Measurements from ENCODE around the gene RAB24.

Gene RAB24

GRCh38 chr5:177290816-177291596, 12.5 kb downstream of the RAB24 start:
- TF ChIP-seq CTCF (IDR thresholded peaks at IDR 0.05; ENCODE audit: low read depth, low read length): no peak
- H3K4me3 ChIP-seq (ENCODE audit: low read depth, low read length): no peak overlapping the region

DNA sequence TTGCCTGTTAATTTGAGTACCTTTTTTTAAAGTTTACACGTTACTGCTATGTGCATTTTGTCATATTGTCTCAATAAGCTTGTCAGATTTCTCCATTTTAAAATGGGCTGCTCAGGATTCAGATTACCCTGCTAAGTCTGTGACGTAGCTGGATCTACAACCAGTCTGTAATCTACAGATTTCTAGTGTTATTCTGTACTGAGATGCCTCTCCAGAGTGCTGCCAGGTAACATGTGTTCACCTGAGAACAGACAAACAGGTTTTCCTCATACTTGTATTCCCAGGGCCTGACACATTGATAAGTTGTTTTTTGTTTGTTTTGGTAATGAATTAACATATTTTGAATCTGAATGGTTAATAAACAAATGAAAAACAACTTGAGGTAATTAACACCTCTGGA, 15.3 kb downstream of the RAB24 start:
- no peak for TF ChIP-seq CTCF (IDR thresholded peaks at IDR 0.05; ENCODE audit: low read depth, low read length)
- H3K4me3 ChIP-seq (ENCODE audit: low read depth, low read length): no peak overlapping the region

DNA sequence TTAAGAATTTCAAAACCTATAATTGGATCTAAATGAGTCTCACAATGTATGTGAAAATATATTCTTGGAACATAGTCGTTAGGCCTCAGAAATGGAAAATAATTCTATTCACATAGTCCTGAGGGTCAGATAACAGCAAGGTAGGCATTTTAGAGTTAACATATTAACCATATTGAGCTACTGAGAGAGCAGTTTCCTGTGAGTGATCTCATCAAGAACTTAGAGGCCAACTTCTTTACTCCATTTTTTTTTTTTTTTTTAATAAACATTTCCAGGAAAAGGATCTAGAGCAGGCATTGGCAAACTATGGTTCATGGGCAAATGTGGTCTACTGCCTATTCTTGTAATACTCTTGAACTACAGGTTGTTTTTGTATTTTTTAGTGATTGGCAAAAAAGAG, 26.6 kb downstream of the RAB24 start:
- no peak for TF ChIP-seq CTCF (IDR thresholded peaks at IDR 0.05; ENCODE audit: low read depth, low read length)
- no peak overlapping the region for H3K4me3 ChIP-seq (ENCODE audit: low read depth, low read length)

GRCh38 chr5:177275883-177276282, 27.6 kb downstream of the RAB24 start:
- TF ChIP-seq CTCF (IDR thresholded peaks at IDR 0.05; ENCODE audit: low read depth, low read length): no peak
- H3K4me3 ChIP-seq (ENCODE audit: low read depth, low read length): no peak overlapping the region

GRCh38 chr5:177271113-177271512, 32.4 kb downstream of the RAB24 start:
- H3K4me3 ChIP-seq (ENCODE audit: low read depth, low read length): no peak overlapping the region
- no peak for TF ChIP-seq CTCF (IDR thresholded peaks at IDR 0.05; ENCODE audit: low read depth, low read length)

DNA sequence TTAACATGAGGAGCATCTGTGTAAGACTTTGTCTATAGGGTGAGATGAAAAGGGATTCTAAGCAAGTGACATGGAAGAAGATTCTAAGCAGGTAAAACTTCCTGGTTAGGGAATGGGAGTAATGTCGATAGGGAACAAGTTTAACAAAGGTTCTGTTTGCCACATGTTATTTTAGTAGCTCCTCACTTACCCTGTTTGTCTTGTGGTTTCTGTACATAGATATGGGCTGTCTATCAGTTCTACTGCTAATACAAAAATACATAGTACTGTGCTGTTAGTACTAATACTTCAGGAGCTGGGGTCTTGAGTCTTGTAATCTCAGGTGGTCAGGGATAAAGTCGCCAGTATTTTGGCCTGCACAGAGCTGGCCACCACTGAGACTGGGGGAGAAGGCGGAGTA, 32.9 kb downstream of the RAB24 start:
- no peak for TF ChIP-seq CTCF (IDR thresholded peaks at IDR 0.05; ENCODE audit: low read depth, low read length)
- no peak overlapping the region for H3K4me3 ChIP-seq (ENCODE audit: low read depth, low read length)

- no peak for TF ChIP-seq CTCF (IDR thresholded peaks at IDR 0.05; ENCODE audit: low read depth, low read length)
- H3K4me3 ChIP-seq (ENCODE audit: low read depth, low read length): no peak overlapping the region
Measured at GRCh38 chr5:177269976-177270375, 33.5 kb downstream of the RAB24 start.

Data from WI38 (cell line).